ENCODE measurements around the gene INPP5B.
"Not testable (repeated sequence)": the region's sequence is repeated elsewhere in the genome, so short reads cannot be mapped to it uniquely, and the experiment has no call there.

INPP5B gene

DNA sequence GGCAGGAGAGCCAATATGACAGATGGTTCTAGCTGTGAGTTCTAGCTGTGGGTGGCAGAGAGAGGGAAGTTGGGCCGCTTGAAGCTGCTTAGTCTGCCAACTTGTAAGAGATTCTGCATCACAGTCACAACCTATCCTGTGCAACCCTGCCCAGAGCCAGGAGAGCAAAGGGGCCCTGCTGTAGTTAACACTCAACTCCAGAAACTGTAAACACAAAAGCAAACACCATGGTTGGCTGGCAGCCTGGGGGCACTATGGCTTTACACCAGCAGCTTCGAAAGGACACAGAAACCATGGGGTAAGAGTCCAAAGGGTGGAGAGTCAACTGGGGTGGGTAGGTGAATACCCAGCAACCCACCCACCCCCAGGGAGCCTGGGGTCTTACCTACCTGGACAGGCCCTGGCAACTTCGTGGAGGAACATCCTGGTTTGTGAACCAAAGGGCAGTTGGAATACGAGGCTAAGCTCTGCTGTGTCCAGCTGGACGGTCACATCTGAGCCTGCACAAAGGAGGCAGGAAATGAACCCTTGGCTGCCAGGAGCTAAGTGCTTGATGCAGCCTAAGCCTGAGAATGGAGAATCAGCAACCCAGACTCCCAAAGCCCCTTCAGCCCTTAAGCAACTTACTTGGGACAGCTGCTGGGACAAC, 6.4 kb downstream of the INPP5B start:
- no peak for DNase-seq
- no peak for TF ChIP-seq POLR2A (IDR thresholded peaks at IDR 0.05; ENCODE audit: low read length)
- no peak for TF ChIP-seq GATA1 (IDR thresholded peaks at IDR 0.05; ENCODE audit: low read depth, low read length)

DNA sequence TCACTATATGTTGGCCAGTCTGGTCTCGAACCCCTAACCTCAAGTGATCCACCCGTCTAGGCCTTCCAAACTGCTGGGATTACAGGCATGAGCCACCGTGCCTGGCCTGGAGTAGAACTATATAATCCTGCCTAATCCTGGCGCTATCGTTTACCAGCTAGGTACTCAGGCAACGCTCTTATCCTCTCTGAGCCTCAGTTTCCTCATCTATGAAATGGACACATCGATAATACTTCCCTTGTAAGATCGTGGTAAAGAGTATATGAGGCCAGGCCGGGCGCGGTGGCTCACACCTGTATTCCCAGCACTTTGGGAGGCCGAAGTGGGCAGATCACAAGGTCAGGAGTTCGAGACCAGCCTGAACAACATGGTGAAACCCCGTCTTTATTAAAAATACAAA, 10.1 kb downstream of the INPP5B start:
- DNase-seq, result not testable (repeated sequence)

- TF ChIP-seq GATA1 (IDR thresholded peaks at IDR 0.05; ENCODE audit: low read depth, low read length), result no peak
- TF ChIP-seq POLR2A (IDR thresholded peaks at IDR 0.05; ENCODE audit: low read length), result no peak
- DNase-seq, result peak in 1 of 2 experiments; percentile 38
Observed at GRCh38 chr1:37932759-37933158, 14.1 kb downstream of the INPP5B start.

DNA sequence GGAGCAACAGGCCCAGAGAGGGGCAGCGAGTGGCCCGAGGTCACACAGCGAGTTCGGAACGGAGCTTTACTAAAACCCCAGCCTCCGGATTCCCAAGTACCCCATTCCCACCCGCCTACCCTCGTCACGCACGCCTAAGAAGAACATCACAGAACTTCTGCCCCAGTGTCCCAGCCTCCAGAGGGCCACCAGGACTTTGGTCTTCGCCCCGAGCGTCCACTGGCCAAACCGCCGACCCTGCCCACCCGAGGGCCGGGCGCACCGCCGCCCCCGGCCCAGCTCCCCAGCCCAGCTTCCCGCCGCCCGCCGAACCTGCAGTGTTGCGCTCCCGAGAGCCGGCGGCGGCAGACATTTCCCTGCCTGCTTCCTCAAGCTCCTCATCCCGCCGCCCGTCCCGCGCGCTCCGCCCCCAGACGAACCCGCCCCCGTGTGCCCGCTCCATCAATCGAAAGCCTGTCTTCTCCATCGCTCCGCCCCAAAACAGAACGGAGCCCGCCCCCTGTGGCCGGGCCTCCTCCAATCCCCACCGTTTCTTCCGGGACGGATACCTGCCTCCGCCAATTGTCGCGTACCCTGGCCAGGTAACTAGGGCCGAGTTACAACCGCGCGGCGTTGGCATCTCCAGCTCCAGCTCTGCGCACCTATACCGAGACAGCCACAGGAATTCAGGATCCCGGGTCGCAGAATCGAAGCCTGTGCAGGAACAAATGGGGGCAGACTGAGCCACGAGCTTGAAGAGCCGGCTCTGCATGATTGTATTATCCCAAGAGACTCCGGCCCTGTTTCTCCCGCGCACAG, 15.3 kb downstream of the INPP5B start:
- DNase-seq, result peak; percentile 96 to 97
- TF ChIP-seq POLR2A (IDR thresholded peaks at IDR 0.05; ENCODE audit: low read length), result peak; percentile 54
- TF ChIP-seq GATA1 (IDR thresholded peaks at IDR 0.05; ENCODE audit: low read depth, low read length), result no peak

- TF ChIP-seq POLR2A (IDR thresholded peaks at IDR 0.05; ENCODE audit: low read length), result no peak
- TF ChIP-seq GATA1 (IDR thresholded peaks at IDR 0.05; ENCODE audit: low read depth, low read length), result no peak
- DNase-seq, result peak in 1 of 2 experiments; percentile 69
Observed at GRCh38 chr1:37931102-37931360, 15.8 kb downstream of the INPP5B start.

- TF ChIP-seq GATA1 (IDR thresholded peaks at IDR 0.05; ENCODE audit: low read depth, low read length) (no peak), POLR2A (IDR thresholded peaks at IDR 0.05; ENCODE audit: low read length) (peak; percentile 3)
- DNase-seq, result peak; percentile 76 to 80
Observed at GRCh38 chr1:37930246-37931101, 16.4 kb downstream of the INPP5B start.

DNA sequence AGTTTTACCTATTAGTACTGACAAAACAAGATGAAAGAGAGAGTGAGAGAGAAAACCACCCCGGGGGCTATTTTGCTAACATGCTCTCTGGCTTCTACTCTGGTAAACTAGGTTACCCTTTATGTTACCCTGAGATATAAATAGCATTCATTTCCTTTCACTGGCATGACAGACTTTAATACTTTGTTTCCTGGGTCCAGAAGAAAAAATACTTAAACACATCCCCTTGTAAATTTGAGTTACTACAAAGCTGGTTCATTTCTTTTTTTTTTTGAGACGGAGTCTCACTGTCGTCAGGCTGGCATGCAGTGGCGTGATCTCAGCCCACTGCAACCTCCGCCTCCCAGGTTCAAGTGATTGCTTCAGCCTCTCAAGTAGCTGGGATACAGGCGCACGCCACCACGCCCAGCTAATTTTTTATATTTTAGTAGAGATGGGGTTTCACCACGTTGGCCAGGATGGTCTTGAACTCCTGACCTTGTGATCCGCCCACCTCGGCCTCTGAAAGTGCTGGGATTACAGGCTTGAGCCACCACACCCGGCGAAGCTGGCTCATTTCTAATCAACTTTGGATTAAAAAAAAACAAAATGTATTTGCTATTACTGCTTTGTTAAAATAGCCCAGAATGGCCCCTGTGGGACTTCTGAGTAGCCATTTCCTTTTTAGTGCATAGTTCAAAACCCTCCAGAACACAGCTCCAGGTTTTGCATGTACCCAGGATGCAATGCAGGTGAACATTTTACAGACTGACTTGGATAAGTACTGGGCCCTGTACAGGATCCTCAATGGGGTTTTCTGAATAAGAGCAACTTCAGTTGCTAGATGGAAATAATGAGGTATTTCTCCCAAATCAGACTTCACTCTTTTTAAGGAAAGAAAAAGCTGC, 20.6 kb downstream of the INPP5B start:
- TF ChIP-seq POLR2A (IDR thresholded peaks at IDR 0.05; ENCODE audit: low read length) (no peak), GATA1 (IDR thresholded peaks at IDR 0.05; ENCODE audit: low read depth, low read length) (no peak)
- DNase-seq, result no peak

DNA sequence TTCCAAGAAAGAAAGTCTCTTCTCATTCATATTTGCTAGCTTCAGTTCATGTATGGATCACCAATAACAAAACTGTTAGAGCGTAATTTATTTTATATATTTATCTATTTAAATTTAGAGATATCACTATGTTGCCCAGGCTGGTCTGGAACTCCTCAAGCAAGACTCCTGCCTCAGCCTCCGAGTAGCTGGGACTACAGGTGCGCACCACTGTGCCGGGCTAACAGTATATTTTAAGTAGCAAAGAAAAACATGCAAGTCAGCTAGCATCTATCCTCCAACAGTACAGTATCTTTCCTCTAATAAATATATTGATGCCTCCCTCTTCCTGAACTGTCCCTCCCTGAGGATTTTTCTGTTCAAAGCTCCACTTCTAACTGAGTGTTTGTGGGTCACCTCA, 21.5 kb downstream of the INPP5B start:
- no peak for TF ChIP-seq POLR2A (IDR thresholded peaks at IDR 0.05; ENCODE audit: low read length)
- no peak for TF ChIP-seq GATA1 (IDR thresholded peaks at IDR 0.05; ENCODE audit: low read depth, low read length)
- DNase-seq, result no peak

GRCh38 chr1:37923551-37923889, 23.3 kb downstream of the INPP5B start:
- no peak for DNase-seq

GRCh38 chr1:37922767-37923550, 23.9 kb downstream of the INPP5B start:
- TF ChIP-seq POLR2A (IDR thresholded peaks at IDR 0.05; ENCODE audit: low read length) (no peak), GATA1 (IDR thresholded peaks at IDR 0.05; ENCODE audit: low read depth, low read length) (no peak)
- peak; percentile 89 to 95 for DNase-seq

More at GRCh38 chr1:37923551-37923889, 23.3 kb downstream of the INPP5B start:
- TF ChIP-seq GATA1 (IDR thresholded peaks at IDR 0.05; ENCODE audit: low read depth, low read length) (no peak), POLR2A (IDR thresholded peaks at IDR 0.05; ENCODE audit: low read length) (no peak)

GRCh38 chr1:37919277-37919676, 27.6 kb downstream of the INPP5B start:
- peak; percentile 58 to 59 for DNase-seq
- TF ChIP-seq GATA1 (IDR thresholded peaks at IDR 0.05; ENCODE audit: low read depth, low read length) (no peak), POLR2A (IDR thresholded peaks at IDR 0.05; ENCODE audit: low read length) (no peak)

DNA sequence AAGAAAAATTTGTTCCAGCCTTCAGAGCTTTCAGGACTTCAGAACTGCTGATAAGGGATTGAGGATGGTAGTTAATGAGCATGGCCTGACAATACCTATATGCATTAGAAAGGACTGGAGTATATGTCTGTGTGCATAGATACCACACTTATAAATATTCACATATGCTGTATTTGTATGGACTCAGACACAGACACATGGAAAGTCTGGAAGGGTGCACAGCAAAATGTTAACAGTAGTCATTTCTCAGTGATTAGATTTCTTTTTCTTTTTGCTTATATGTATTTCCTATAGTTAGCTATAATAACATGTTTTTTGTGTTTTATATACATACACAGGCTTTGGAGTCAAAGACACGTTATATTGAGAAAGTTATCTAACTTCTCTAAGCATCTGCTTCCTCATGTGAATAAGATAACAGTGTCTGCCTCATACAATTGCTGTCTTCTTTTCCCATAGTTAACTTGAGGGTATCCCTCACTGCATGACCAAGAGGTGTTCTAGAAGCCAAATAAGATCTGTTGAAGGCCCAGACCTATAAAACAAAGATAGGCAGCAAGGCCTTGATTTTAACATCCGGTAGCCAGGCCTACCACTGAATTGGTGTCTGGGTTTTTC, 31.3 kb downstream of the INPP5B start:
- TF ChIP-seq POLR2A (IDR thresholded peaks at IDR 0.05; ENCODE audit: low read length), result no peak
- TF ChIP-seq GATA1 (IDR thresholded peaks at IDR 0.05; ENCODE audit: low read depth, low read length), result no peak

More for the DNA sequence above, 31.3 kb downstream of the INPP5B start:
- DNase-seq, result peak; percentile 46 to 71

Measured in erythroblast (primary cell).